DND-41 (cell line): ENCODE results near the gene ACTR3C.

Experiments used
- ATAC-seq: fragments of 200-7000 bp; cut with Tn5 transposase; 3 replicates; pipeline ENCODE4 v1.9.1; 2021; ENCODE audit warnings: low read depth; ENCODE audit not compliant: insufficient read depth
- DNase-seq: peaks from one replicate; pipeline ENCODE4 v3.0.0-alpha.2; 2020
- H2AFZ ChIP-seq: 2 replicates; pipeline ENCODE4 v1.6.0; 2012; ENCODE audit warnings: low read depth, low read length
- H3K27ac ChIP-seq: 2 replicates; pipeline ENCODE4 v1.5.1; 2012; ENCODE audit warnings: low read length, inconsistent platforms
- H3K27me3 ChIP-seq: fragments of 200-600 bp; sonication (generic); 2 replicates; pipeline ENCODE4 v1.6.0; 2012; ENCODE audit warnings: low read length, mild to moderate bottlenecking, inconsistent platforms; ENCODE audit not compliant: insufficient read depth, poor library complexity
- H3K36me3 ChIP-seq: 2 replicates; pipeline ENCODE4 v1.5.1; 2012; ENCODE audit warnings: low read length, inconsistent platforms; ENCODE audit not compliant: insufficient read depth
- H3K4me1 ChIP-seq: 2 replicates; pipeline ENCODE4 v1.5.1; 2012; ENCODE audit warnings: mild to moderate bottlenecking, low read length; ENCODE audit not compliant: insufficient read depth
- H3K4me2 ChIP-seq: 2 replicates; pipeline ENCODE4 v1.6.0; 2012; ENCODE audit warnings: mild to moderate bottlenecking, moderate library complexity, low read length, inconsistent platforms; ENCODE audit not compliant: insufficient read depth
- H3K4me3 ChIP-seq, 2 experiments: fragments of 200-600 bp in 1 of 2; shearing (Covaris generic) in 1 of 2; 2 replicates each; pipeline ENCODE4 v1.5.1; 2012 to 2016; ENCODE audit warnings: inconsistent platforms in 2 of 2, low read length in 2 of 2, mild to moderate bottlenecking in 2 of 2, low read depth in 1 of 2, moderate library complexity in 1 of 2
- H3K79me2 ChIP-seq: 2 replicates; pipeline ENCODE4 v1.6.0; 2012; ENCODE audit warnings: low read length, inconsistent platforms; ENCODE audit not compliant: insufficient read depth
- H3K9ac ChIP-seq: 2 replicates; pipeline ENCODE4 v1.6.0; 2012; ENCODE audit warnings: low read depth, mild to moderate bottlenecking, inconsistent platforms, low read length, moderate library complexity
- H3K9me3 ChIP-seq: 2 replicates; pipeline ENCODE4 v1.5.1; 2012; ENCODE audit warnings: low read length, moderate library complexity, mild to moderate bottlenecking, inconsistent platforms; ENCODE audit not compliant: insufficient read depth, severe bottlenecking
- H4K20me1 ChIP-seq: 2 replicates; pipeline ENCODE4 v1.6.0; 2012; ENCODE audit warnings: low read length; ENCODE audit not compliant: insufficient read depth
- CTCF ChIP-seq: IDR thresholded peaks from 2 replicates; pipeline ENCODE4 v1.5.1; 2012; ENCODE audit warnings: borderline replicate concordance, low read length, moderate library complexity, mild to moderate bottlenecking; ENCODE audit not compliant: poor library complexity, severe bottlenecking; ENCODE audit errors: extremely low read depth
- EZH2 ChIP-seq: IDR thresholded peaks from 3 replicates; pipeline ENCODE4 v1.6.1; 2012; ENCODE audit warnings: borderline replicate concordance, low read depth, mild to moderate bottlenecking, moderate library complexity, low read length, inconsistent platforms; ENCODE audit not compliant: severe bottlenecking

Gene ACTR3C

GRCh38 chr7:150322833-150323681 lies at the start of gene ACTR3C, which contains the start of gene LRRC61:
ACTR3C (minus strand) TSS chr7:150323545; CDS start chr7:150295296, 28,249 bp downstream.
LRRC61 (plus strand) TSS chr7:150323355; CDS start chr7:150336862, 13,507 bp downstream.
- H3K9me3 ChIP-seq: no peaks in the 10 kb centered on the region
- H3K27ac ChIP-seq: peak within 1 kb of the TSS; percentile 99
- peak; percentile 82 for DNase-seq

GRCh38 chr7:150372271-150373048 lies 49.1 kb upstream of the ACTR3C start:
- TF ChIP-seq EZH2 (no peak), CTCF (peak; percentile 8)
- Histone ChIP-seq H2AFZ (no peak overlapping the region), H3K9me3 (no peaks in the 10 kb centered on the region), H3K36me3 (peaks cover 67% of the 10 kb centered on the region), H3K4me1 (peaks cover 65% of the 10 kb centered on the region), H3K4me3 (peak overlapping the region; percentile 61 to 66), H3K79me2 (peaks cover 95% of the 10 kb centered on the region), H3K27me3 (no peaks in the 10 kb centered on the region), H3K27ac (peak overlapping the region; percentile 97), H3K4me2 (peak overlapping the region; percentile 83), H3K9ac (peak overlapping the region; percentile 95), H4K20me1 (peaks cover 35% of the 10 kb centered on the region)
- ATAC-seq (peak; percentile 27), DNase-seq (peak; percentile 82)

More at GRCh38 chr7:150322833-150323681, at the start of gene ACTR3C, which contains the start of gene LRRC61:
- H3K4me1 ChIP-seq: peaks cover 40% of the 10 kb centered on the region
- ATAC-seq: peak; percentile 75
- H3K79me2 ChIP-seq: peaks cover 65% of the 10 kb centered on the region
- H4K20me1 ChIP-seq: peaks cover 15% of the 10 kb centered on the region
- peak within 1 kb of the TSS; percentile 65 to 94 for H3K4me3 ChIP-seq
- peak within 1 kb of the TSS; percentile 98 for H3K9ac ChIP-seq
- no peaks in the 10 kb centered on the region for H3K27me3 ChIP-seq
- peak within 1 kb of the TSS; percentile 96 for H2AFZ ChIP-seq
- TF ChIP-seq EZH2 (no peak), CTCF (peak; percentile 45)
- H3K4me2 ChIP-seq: peak within 1 kb of the TSS; percentile 84
- H3K36me3 ChIP-seq: peaks cover 43% of the 10 kb centered on the region

GRCh38 chr7:150371996-150372270 lies 48.6 kb upstream of the ACTR3C start:
- Histone ChIP-seq H3K79me2 (peaks cover 95% of the 10 kb centered on the region), H2AFZ (no peak overlapping the region), H3K9ac (peak overlapping the region; percentile 95), H3K9me3 (no peaks in the 10 kb centered on the region), H3K4me2 (peak overlapping the region; percentile 83), H3K4me1 (peaks cover 65% of the 10 kb centered on the region), H3K4me3 (peak overlapping the region; percentile 61 to 66), H3K27me3 (no peaks in the 10 kb centered on the region), H3K27ac (peak overlapping the region; percentile 97), H3K36me3 (peaks cover 67% of the 10 kb centered on the region), H4K20me1 (peaks cover 35% of the 10 kb centered on the region)
- ATAC-seq (peak; percentile 43), DNase-seq (peak; percentile 85)
- no peak for TF ChIP-seq EZH2
- no peak for TF ChIP-seq CTCF
